NCI-H524 (cell line): Measurements from ENCODE around the gene MRM2.
A peak's percentile ranks its signal among the peaks of the same experiment; 100 is the strongest.

ENCODE experiments used
- DNase-seq, 2 experiments: peaks; one replicate each; lab custom pipeline; 2025; lab: John Stamatoyannopoulos, UW

Gene MRM2

DNA sequence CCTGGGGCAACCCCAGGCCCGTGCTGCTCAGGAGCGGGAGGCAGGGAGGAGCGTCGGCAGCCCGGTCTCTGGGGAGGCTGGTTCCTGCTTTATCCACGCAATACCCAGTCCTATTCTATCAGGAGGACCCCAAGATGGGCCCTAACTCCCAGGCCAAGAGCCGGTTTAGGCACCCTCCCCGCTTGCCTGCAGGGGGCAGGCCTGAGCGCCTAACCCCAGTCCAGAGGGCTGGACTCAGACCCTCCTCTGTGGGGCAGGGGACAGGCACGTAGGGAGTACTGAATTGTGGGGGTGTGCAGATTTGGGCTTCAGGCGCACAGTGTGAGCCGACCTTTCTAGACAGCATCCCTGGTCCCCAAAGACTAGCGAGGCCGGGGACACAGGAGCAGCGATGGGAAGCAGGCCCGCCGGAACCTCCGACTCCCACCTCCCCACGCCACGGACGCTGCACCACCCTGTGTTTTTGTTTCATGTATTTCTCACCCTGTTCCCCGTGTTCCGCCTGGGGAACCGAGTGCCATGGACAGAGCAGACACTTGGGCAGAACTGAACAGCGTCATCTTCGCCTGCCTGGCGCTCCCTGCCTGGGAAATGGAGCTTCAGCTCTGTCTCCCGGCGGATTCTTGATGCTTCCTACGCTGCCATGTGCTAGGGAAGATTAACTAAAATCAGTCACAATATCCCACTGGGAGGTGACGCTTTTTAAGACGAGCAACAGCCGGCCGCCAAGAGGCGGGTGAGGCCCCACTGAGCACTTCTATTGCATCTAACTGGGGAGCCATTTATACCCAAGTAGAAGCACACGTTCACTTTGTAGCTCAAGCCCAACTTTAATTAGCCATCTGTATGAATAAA is 5.4 kb upstream of the MRM2 start:
- DNase-seq: peak in 1 of 2 experiments; percentile 8

DNA sequence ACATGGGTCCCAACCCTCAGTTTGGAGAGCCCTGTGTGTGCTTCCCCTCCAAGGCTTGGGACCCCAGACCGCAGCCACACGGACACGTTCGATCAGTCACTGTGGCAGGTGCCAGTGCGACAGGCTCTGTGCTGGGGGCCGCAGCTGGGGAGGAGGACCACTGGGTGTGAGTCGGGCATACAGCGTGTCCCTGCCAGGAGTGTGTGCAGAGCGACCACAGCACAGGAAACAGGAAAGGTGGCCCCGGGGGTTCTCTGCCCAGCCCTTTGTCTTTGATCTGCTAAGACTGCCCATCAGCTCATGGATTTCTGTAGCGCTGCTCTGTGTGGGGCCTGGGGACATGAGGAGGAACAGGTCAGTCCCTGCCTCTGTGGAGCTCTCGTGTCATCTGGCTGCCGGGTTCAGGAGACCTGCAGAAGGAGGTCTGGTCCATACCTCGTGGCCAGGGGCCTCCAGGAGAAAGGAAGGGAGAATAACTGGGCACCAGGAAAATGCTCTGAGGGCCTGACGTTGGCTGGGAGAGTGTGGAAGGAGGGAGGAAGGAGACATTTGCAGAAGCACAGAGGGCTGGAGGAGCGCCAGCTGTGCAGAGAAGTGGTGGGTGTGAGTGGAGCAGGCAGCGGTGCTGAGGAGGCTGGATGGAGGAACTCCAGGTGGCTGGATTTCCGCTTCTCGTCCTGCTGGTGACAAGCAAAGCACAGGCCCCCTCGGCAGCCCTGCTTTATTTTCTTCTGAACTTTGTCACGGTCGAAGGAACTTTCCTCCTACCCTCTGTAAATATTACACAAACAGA is 4.1 kb upstream of the MRM2 start:
- DNase-seq: peak in 1 of 2 experiments; percentile 6

DNA sequence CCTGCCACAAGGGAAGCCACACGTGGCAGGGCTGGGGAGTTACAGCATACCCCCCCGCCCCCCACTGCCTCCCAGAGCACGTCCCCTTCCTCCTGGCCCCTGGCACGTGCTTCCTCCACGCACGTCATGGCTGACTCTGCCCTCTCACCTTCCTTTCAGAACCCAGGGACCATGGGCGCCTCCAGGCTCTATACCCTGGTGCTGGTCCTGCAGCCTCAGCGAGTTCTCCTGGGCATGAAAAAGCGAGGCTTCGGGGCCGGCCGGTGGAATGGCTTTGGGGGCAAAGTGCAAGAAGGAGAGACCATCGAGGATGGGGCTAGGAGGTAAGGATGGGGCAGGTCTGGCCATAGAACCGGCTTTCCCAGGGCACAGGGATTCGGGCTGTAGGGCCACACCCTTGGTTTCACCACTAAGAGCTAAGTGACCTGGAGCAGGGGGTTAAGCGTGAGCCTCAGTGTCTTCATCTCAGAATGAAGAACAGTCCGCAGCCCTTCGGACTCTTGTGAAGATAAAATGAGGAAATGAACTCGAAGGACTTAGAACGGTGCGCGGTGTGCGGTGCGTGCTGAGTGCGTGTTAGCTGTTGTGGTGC is 2.5 kb upstream of the MRM2 start:
- DNase-seq: no peak

- no peak for DNase-seq
Measured at GRCh38 chr7:2243458-2243857, 1.5 kb upstream of the MRM2 start.

DNA sequence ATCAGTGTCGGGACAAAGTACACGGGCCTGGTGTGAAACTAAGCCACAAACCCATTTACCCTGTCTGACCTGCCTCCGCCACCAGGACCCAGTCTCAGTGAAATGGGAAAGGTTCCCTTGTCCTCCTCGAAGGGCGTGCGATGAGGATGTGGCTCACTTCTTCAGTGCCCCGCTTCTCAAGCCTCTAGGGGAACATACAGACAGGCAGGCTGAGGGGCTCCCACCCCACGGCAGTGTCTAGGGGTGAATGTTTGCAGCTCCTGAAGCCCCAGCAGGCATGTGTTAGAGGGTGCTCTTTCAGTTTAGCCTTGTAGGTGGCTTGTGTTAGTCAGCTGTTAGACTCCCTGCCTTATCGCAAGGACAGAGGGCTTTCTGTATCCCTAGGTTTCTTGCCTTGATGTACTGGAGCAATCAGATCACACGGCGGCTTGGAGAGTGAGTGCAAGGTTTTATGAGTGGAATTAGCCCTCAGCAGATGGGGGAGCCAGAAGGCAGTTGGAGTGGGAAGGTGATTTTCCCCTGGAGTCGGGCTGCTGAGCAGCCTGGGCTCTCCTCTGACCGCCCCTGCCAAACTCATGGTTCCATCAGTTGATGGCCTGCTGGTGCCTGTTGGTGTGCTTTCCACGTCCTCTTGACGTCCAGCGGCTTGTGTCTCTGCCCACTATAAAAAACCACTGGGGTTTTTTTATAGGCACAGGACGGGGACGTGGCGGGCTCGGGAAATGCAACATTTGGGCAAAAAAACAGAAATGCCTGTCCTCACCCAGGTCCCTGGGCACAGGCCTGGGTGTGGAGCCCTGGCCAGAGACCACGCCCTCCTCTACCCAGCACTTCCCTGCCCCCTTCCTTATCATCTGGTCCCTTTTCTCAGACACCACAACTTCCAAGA is 780 bp upstream of the MRM2 start:
- DNase-seq: peak; percentile 65 to 80

DNA sequence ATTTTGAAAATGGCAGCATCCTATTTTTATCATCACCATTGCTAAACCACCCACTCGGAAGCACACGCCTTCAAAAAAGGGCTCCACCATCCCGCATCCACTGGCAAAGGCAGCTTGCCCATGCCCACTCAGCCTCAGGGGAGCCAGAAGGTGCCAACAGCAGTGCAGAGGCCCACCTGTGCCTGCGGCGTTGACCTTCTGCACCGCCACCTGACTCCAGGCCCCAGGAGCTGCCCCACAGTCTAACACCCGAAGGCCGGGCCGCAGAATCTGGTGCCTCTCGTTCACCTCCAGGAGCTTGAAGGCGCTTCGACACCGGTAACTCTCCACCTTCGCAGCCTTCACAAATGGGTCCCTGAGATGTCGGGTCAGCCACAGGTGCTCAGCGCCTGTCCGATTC is 2.8 kb downstream of the MRM2 start:
- no peak for DNase-seq

- peak in 1 of 2 experiments; percentile 21 for DNase-seq
Measured at GRCh38 chr7:2237109-2237602, 4.8 kb downstream of the MRM2 start.

GRCh38 chr7:2233926-2234325 is 8.1 kb downstream of the MRM2 start:
- DNase-seq: no peak

DNA sequence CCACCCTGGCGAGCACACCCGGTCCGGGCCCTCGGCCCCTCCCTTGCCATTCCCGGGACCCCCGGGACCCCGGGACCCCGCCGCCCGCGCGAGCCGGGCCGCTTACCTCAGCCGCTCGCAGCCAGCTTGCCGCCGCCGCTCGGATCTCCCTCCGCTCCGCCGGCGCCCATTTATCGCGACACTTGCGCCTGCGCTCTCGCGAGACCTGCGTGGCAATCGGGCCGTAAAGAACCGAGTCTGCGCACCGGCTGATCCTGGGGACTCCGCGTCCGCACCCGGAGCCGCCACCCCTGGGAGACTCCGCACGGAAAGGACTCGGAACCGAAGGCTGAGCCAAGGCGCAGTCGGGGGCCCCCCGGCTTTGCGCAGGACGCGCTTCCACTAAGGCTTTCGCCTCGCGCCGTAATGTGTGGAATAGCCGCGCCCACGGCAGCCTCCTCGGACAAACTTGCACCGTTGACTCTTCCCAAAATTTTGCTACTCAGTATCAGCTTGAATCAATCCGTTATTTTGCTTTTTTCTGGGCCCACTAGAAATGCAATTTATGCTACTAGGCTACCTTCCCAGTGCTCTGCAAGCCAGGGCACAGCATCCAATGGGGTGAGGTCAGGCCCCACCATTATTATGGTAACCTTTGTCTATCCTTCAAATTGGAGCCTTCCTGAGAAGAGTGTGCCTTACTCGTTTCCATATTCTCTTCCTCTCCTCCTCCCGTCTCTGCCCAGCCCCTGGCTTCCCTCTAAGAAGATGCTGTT is 9.1 kb downstream of the MRM2 start, which contains the start of gene MAD1L1:
TSS of gene MAD1L1 (minus strand) at position 180 of the 755 bp plus-strand sequence. CDS start 2,812 bp downstream, outside the sequence.
- peak; percentile 72 to 82 for DNase-seq

- no peak for DNase-seq
Measured at GRCh38 chr7:2231992-2232765, 9.8 kb downstream of the MRM2 start.

GRCh38 chr7:2230882-2231281 is 11.1 kb downstream of the MRM2 start:
- DNase-seq: no peak

- DNase-seq: peak in 1 of 2 experiments; percentile 4
Measured at GRCh38 chr7:2230226-2230625, 11.8 kb downstream of the MRM2 start.

GRCh38 chr7:2229467-2229866 is 12.5 kb downstream of the MRM2 start:
- DNase-seq: no peak

DNA sequence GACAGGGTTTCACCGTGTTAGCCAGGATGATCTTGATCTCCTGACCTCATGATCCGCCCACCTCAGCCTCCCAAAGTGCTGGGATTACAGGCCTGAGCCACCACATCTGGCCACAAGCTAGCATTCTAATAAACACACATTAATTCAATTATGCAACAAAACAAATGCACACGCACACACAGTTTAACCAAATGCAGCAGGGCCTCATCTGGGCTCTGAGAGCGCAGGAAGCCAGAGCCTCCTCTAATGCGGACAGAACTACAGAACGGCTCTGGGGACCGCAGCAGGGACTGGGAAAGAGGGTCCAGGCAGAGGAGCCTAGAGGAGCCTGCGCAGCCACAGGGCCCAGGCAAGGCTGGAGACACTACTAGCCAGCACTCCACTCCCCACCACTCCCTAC is 13.1 kb downstream of the MRM2 start:
- no peak for DNase-seq

DNA sequence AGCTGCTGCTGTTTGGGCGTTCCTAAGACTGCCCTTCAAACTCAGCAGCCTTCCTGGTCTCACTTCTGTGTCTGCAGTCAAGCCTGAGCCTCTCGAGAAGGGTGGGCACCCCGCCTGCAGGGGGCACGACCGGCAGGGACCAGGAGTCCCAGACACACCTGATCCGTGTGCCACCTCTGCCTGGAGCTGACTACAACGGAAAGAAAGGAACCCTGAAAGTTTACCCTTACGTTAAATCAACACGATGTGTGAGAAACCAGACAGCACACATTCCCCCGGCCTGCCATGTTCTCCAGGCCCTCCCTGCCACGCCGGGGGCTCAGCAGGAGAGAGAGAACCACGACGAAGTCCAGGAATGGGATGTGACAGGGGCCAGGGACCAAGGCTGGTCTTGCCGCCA is 14.3 kb downstream of the MRM2 start:
- no peak for DNase-seq

GRCh38 chr7:2225830-2226229 is 16.2 kb downstream of the MRM2 start:
- DNase-seq: no peak

GRCh38 chr7:2225336-2225735 is 16.7 kb downstream of the MRM2 start:
- no peak for DNase-seq

- no peak for DNase-seq
Measured at GRCh38 chr7:2224934-2225333, 17.1 kb downstream of the MRM2 start.

GRCh38 chr7:2224491-2224928 is 17.5 kb downstream of the MRM2 start:
- DNase-seq: no peak

DNA sequence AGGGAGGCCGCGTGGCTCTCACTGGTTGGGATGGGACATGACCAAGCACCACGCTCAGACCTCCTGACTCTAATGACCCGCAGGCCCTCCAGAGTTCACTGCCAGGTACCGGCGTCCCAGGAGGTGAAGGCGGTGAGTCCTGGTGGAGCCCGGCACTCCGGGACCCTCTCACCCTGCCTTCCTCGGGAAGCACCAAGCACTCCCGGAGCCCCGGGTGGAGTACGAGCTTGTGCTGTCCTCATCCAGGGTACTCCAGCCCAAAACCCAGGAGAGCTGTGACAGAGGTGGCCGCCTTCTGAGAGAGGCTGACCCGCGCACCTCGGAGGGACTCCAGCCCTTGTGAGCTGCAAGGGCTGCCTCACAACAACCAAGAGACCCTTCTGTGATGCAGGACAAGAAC is 18.7 kb downstream of the MRM2 start:
- DNase-seq: no peak
